Panc1 (cell line): ENCODE measurements around the gene RBFA.

ENCODE experiments used
- CTCF ChIP-seq: fragments of 450-650 bp; IDR thresholded peaks from 2 replicates; pipeline ENCODE4 v1.5.1; 2017; ENCODE audit warnings: mild to moderate bottlenecking
- POLR2AphosphoS5 ChIP-seq: IDR thresholded peaks from 2 replicates; pipeline ENCODE4 v1.6.1; 2012; ENCODE audit warnings: mild to moderate bottlenecking, low read depth, low read length, moderate library complexity
- REST ChIP-seq, 2 experiments: IDR thresholded peaks; 2 replicates each; pipeline ENCODE4 v1.6.1; 2011 to 2012; ENCODE audit warnings: low read depth in 2 of 2, control low read depth in 1 of 2, low read length in 1 of 2, mild to moderate bottlenecking in 1 of 2, moderate library complexity in 1 of 2; ENCODE audit not compliant: insufficient read depth in 1 of 2

- TF ChIP-seq CTCF = no peak
- no peak for TF ChIP-seq POLR2AphosphoS5
- no peak for TF ChIP-seq REST (IDR thresholded peaks at IDR 0.05; ENCODE audit: insufficient read depth in 1 of 2, low read depth in 2 of 2, low read length in 1 of 2)
These were observed 23.7 kb upstream of the RBFA start for GRCh38 chr18:80010551-80010906.
